HG02678 (cell line): ENCODE results near the gene DYTN.
"Not testable (repeated sequence)": the region's sequence is repeated elsewhere in the genome, so short reads cannot be mapped to it uniquely, and the experiment has no call there.

Source experiments
- ATAC-seq: cut with Tn5 transposase; IDR thresholded peaks from one replicate; pipeline ENCODE4 v1.9.1; 2021; ENCODE audit warnings: mild to moderate bottlenecking, moderate library complexity; ENCODE audit not compliant: unreplicated experiment

The DYTN gene, protein sequence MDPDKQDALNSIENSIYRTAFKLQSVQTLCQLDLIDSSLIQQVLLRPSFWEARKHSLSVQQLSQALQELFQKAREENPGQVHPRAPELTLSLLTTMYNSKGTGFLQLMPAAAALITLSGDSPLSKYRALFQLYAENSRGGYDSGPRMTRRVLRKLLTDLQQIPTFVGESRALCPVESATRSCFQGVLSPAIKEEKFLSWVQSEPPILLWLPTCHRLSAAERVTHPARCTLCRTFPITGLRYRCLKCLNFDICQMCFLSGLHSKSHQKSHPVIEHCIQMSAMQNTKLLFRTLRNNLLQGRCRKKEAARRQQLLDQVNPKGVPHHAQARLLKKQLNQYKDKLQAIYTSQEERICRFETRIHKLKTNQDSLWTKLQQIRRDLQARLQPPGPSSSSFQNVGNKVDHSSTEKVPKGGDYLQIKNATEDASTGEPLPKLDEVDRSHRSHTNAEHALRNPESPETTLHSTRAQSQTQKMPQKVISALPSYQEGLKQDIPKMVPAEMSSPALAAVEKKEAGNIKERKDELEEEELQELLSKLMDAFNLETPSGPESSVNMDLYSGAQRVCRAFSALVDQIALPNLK

GRCh38 chr2:206718296-206718695 is at the start of gene DYTN:
Gene DYTN (minus strand): TSS chr2:206718396. CDS start chr2:206718279, 117 bp downstream.
- no peak for ATAC-seq

- ATAC-seq: no peak
These were observed 48.1 kb upstream of the DYTN start for GRCh38 chr2:206766057-206766930.

GRCh38 chr2:206765242-206766056 is 47.3 kb upstream of the DYTN start, which contains the start of the genes FASTKD2 and MDH1B:
Gene FASTKD2 (plus strand): TSS chr2:206765606. CDS start chr2:206766694, 1,088 bp downstream.
Gene MDH1B (minus strand): TSS chr2:206765328. CDS start chr2:206765271, 57 bp downstream.
- ATAC-seq: peak; percentile 94

DNA sequence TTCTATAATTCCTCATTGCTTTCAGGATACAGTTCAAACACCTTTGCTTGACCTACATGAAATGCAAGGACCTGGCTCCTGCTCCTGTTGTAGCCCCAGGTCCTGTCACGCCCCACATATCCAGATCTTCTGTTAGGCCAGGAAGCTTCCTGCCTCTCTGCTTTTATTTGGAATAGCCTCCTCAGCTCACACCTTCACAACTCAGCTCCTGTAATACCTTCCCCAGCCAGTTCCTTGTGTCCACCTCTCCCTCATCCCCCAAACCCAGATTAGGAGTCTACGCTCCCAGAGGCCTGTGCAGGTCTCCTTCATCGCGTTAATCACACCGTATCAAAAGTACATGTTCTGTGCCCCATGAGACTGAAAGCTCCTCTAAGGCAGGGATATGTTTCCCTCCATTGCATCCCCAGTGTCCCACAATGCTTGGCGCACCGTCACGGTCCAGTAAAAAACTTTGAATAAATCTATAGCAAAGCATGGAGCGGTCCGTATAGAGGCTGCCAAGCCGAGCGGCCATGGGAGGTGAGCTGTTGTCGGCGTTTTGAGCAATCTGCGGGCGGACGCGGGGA is 46.6 kb upstream of the DYTN start:
- ATAC-seq: no peak

GRCh38 chr2:206756816-206757215 is 38.6 kb upstream of the DYTN start:
- no peak for ATAC-seq

GRCh38 chr2:206740800-206741199 is 22.6 kb upstream of the DYTN start:
- no peak for ATAC-seq

DNA sequence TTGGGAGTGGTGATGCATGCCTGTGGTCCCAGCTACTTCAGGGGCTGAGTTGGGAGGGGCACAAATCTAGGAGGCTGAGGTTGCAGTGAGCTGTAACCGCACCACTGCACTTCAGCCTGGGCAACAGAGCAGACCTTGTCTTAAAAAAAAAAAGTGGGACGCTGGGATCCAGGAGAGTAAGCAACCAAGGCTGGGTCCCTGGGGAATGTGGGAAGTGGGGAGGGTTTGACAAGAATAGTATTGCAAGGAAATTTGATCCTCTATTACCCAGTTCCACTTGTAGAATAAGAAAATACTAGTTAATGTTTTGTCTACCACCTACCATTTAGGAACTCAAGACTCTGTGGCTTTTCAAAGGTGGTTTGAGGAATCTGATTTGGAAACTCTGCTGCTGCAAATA is 21.1 kb upstream of the DYTN start:
- ATAC-seq: no peak

- ATAC-seq: no peak
These were observed 18.7 kb upstream of the DYTN start for GRCh38 chr2:206736935-206737334.

DNA sequence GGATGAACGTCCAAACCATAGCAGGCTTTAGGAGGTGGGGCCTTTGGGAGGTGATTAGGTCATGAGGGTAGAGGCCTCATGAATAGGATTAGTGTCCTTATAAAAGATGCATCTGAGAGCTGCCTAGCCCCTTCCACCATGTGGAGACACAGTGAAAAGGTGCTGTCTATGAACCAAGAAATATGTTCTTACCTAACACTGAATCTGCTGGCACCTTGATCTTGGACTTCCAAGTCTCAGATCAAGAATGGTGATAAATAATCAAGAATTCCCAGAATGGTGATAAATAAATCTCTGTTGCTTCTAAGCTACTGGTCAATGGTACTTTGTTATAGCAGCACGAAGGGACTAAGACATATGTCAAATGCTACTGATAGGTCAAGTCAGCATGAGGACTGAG is 15.1 kb upstream of the DYTN start:
- ATAC-seq: no peak

- no peak for ATAC-seq
These were observed 10.3 kb upstream of the DYTN start for GRCh38 chr2:206728277-206729199.

DNA sequence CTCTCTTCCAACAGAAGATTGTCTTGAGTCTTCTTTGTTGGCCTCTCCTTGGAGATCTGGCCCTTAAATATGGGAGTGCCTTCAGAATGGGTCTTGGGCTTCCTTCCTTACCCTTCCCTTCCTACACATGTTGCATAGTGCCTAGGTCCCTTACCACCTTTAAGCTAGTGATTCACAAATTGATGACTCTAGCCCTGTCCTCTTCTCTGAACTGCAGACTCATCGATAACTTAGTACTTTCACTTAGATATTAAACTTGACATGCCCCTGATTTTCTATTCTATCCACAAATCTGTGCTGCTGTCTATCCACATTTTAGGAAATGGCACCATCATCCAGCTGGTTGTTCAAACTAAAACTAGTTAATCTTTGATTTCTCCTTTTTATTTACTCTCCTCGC is 9.1 kb upstream of the DYTN start:
- ATAC-seq: no peak

DNA sequence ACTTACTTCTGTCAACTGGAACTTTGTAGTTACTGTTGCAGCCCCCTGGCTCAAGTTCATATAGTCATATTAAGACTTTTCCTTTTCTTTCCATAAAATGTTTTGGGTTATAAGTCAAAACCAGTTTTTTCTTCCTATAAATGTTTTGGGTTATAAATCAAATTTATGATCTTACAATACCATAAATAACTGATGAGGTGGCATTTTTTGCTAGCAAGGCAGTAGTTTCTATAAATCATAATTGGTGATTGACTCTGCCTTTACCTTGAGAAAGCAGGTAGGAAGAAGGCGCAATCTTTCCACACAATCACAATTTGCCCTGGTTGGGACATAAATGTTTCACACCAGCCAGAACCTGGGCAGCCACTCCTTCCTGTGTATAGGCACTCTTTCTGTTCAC is 5.1 kb upstream of the DYTN start:
- no peak for ATAC-seq

GRCh38 chr2:206721256-206721920 is 3.2 kb upstream of the DYTN start:
- ATAC-seq: peak; percentile 71

DNA sequence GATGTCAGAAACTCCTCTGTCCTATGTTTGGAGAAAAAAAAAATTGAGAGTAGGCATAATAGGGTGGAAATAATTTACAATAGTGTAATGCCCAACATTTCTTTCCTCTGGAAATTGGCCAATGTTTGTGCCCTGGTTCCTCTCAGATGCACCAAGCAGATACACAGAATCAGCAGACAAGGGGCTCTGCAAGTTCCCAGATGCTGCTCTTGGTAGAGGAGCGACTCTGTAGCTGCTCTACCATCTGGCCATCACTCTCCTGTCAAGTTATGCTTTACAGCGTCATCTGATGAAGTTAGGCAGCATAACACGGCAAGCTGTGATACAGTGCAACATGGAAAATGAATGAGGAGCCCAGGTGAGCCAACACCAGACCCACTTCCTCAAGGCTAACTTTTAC is 1.6 kb downstream of the DYTN start:
- no peak for ATAC-seq

DNA sequence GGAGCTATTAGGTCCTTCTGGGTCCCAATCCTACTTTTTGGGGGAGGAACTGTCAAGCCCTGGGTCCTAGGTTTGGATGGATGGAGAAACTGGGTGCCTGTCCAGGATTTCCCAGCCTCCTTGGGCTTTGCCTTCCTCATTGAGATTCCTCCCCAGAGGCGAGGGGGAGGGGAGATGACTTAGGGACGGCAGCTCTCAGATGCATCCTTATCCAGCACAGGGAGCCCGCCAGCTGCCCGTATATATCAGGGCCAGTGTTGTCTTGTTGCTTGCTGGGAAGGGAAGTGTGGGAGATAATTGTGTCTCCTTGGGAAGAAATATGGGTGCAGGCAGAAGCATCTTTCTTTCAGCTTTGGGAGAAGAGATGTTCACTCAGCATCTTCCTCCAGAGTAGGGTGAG is 3.0 kb downstream of the DYTN start:
- not testable (repeated sequence) for ATAC-seq

DNA sequence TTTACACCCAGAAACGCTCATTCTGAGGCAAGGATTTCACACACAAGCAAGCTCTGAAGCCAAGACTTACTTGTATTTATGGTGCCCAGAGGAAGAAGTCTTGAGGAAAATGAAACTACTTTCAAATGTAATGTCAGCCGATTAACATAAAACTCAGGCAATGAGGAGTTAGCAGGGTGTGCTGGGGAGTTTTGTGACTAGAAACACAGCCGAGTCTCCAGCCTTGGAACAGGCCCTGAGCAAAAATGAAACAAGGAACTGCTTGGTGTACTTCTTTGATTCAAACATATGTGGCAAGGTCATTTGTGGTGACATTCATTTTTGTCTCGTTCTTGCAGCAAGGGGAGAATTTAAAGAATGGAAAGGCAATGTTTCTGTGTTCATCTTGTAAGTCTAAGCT is 4.5 kb downstream of the DYTN start:
- ATAC-seq: peak; percentile 58

GRCh38 chr2:206708286-206708685 is 9.9 kb downstream of the DYTN start:
- no peak for ATAC-seq

DNA sequence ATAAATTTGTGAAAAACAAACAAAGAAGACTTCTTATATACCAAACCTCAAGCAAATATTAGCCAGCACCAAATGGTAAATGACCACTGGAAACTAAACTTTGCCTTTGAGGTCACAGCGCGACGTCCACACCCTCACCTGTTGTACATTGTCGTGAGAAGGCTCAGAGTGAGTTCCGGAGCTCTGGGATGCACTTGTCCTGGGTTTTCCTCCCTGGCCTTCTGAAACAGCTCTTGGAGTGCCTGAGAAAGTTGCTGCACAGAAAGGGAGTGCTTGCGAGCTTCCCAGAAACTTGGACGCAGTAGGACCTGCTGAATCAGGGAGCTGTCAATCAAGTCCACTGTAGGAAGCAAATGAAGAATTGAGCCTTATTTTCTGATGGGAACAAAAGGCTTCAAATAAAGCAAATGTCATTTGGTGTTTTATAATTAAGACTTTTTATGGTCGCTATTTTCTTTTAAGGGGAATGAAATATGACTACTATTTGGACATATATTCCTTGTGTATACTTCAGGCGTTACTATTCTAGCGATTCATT is 11.0 kb downstream of the DYTN start:
- ATAC-seq: no peak
